KBM-7 (cell line): ENCODE measurements around the gene CUEDC1.
"Not testable (repeated sequence)": the region's sequence is repeated elsewhere in the genome, so short reads cannot be mapped to it uniquely, and the experiment has no call there.

ENCODE experiments used
- DNase-seq: peaks from one replicate; pipeline ENCODE4 v3.0.0-alpha.2; 2015
- in situ Hi-C: fragments of 300-500 bp; cut with MboI; formaldehyde crosslinking; loops from 2 replicates; pipeline ENCODE4 v1.14.3; 2020; ENCODE audit warnings: low sequenced_read_pairs, low pct_unique_long_range_greater_than_20kb, mixed read lengths

CUEDC1 gene

GRCh38 chr17:57962279-57963148 lies 7.3 kb upstream of the CUEDC1 start:
- in situ Hi-C loops, result no loop called here
- no peak for DNase-seq

- in situ Hi-C loops, result no loop called here
- DNase-seq, result no peak
Observed at GRCh38 chr17:57959929-57960328, 4.7 kb upstream of the CUEDC1 start.

- DNase-seq, in situ Hi-C loops: not testable (repeated sequence)
Observed at GRCh38 chr17:57958391-57958790, 3.2 kb upstream of the CUEDC1 start.

GRCh38 chr17:57957886-57958285 lies 2.7 kb upstream of the CUEDC1 start:
- in situ Hi-C loops, result no loop called here
- DNase-seq, result no peak

- no peak for DNase-seq
- in situ Hi-C loops, result no loop called here
Observed at GRCh38 chr17:57957120-57957850, 2.1 kb upstream of the CUEDC1 start.

- peak; percentile 49 for DNase-seq
- in situ Hi-C loops, result no loop called here
Observed at GRCh38 chr17:57956291-57957119, 1.3 kb upstream of the CUEDC1 start.

GRCh38 chr17:57954397-57955182 lies 622 bp downstream of the CUEDC1 start:
- DNase-seq, result no peak
- in situ Hi-C loops, result no loop called here

- DNase-seq, result no peak
- in situ Hi-C loops, result no loop called here
Observed at GRCh38 chr17:57953705-57954396, 1.4 kb downstream of the CUEDC1 start.

GRCh38 chr17:57953219-57953618 lies 2.0 kb downstream of the CUEDC1 start:
- DNase-seq, result no peak
- in situ Hi-C loops, result no loop called here

- in situ Hi-C loops, result no loop called here
- no peak for DNase-seq
Observed at GRCh38 chr17:57949649-57950048, 5.6 kb downstream of the CUEDC1 start.

GRCh38 chr17:57948555-57949420 lies 6.4 kb downstream of the CUEDC1 start:
- DNase-seq, result peak; percentile 66
- in situ Hi-C loops, result no loop called here

GRCh38 chr17:57948169-57948554 lies 7.0 kb downstream of the CUEDC1 start:
- in situ Hi-C loops, result no loop called here
- DNase-seq, result no peak

GRCh38 chr17:57947369-57947768 lies 7.8 kb downstream of the CUEDC1 start:
- no peak for DNase-seq
- in situ Hi-C loops, result no loop called here

- in situ Hi-C loops, result no loop called here
- peak; percentile 85 for DNase-seq
Observed at GRCh38 chr17:57946798-57947358, 8.3 kb downstream of the CUEDC1 start.

- in situ Hi-C loops, result no loop called here
- no peak for DNase-seq
Observed at GRCh38 chr17:57945996-57946797, 9.0 kb downstream of the CUEDC1 start.

GRCh38 chr17:57944908-57945307 lies 10.3 kb downstream of the CUEDC1 start:
- in situ Hi-C loops, result no loop called here

More at GRCh38 chr17:57944908-57945307, 10.3 kb downstream of the CUEDC1 start:
- DNase-seq, result no peak
